AG09309 (cell line): Measurements from ENCODE around the gene ZNF33B.

Experiments
- DNase-seq: peaks from one replicate; pipeline ENCODE4 v3.0.0-alpha.2; 2010; ENCODE audit warnings: low read depth
- H3K4me3 ChIP-seq: 2 replicates; pipeline ENCODE4 v1.5.1; 2011; ENCODE audit warnings: mild to moderate bottlenecking, low read depth, low read length, moderate library complexity; ENCODE audit not compliant: control insufficient read depth
- TF ChIP-seq, protein P1 (sequence below): IDR thresholded peaks from 2 replicates; pipeline ENCODE4 v1.5.1; 2011; ENCODE audit warnings: mild to moderate bottlenecking, low read depth, low read length, inconsistent platforms; ENCODE audit not compliant: insufficient read depth, control insufficient read depth; ENCODE audit errors: missing control alignments

The ZNF33B gene

GRCh38 chr10:42638821-42639270, 476 bp upstream of the ZNF33B start:
- no peak for DNase-seq

DNA sequence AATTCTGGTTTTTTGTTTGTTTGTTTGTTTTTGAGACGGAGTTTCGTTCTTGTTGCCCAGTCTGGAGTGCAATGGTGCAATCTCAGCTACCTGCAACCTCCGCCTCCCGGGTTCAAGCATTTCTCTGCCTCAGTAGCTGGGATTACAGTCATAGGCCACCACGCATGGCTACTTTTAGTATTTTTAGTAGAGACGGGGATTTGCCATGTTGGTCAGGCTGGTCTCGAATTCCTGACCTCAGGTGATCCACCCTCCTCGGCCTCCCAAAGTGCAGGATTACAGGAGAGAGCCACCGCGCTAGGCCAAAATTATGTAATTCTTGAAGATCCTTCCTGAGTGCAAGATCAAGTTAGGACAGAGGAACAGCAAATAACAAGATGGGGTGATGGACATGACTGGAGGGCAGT, 719 bp downstream of the ZNF33B start:
- TF ChIP-seq, protein P1, sequence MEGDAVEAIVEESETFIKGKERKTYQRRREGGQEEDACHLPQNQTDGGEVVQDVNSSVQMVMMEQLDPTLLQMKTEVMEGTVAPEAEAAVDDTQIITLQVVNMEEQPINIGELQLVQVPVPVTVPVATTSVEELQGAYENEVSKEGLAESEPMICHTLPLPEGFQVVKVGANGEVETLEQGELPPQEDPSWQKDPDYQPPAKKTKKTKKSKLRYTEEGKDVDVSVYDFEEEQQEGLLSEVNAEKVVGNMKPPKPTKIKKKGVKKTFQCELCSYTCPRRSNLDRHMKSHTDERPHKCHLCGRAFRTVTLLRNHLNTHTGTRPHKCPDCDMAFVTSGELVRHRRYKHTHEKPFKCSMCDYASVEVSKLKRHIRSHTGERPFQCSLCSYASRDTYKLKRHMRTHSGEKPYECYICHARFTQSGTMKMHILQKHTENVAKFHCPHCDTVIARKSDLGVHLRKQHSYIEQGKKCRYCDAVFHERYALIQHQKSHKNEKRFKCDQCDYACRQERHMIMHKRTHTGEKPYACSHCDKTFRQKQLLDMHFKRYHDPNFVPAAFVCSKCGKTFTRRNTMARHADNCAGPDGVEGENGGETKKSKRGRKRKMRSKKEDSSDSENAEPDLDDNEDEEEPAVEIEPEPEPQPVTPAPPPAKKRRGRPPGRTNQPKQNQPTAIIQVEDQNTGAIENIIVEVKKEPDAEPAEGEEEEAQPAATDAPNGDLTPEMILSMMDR: no peak
- peak overlapping the region; percentile 57 for H3K4me3 ChIP-seq
- no peak for DNase-seq

More at GRCh38 chr10:42638821-42639270, 476 bp upstream of the ZNF33B start:
- H3K4me3 ChIP-seq: peak overlapping the region; percentile 57
- TF ChIP-seq, protein P1: no peak

GRCh38 chr10:42637142-42637541, 1.2 kb downstream of the ZNF33B start:
- no peak for DNase-seq
- TF ChIP-seq, protein P1: no peak
- no peak overlapping the region for H3K4me3 ChIP-seq

GRCh38 chr10:42635098-42635497, 3.3 kb downstream of the ZNF33B start:
- DNase-seq: no peak
- TF ChIP-seq, protein P1: no peak
- H3K4me3 ChIP-seq: no peak overlapping the region

DNA sequence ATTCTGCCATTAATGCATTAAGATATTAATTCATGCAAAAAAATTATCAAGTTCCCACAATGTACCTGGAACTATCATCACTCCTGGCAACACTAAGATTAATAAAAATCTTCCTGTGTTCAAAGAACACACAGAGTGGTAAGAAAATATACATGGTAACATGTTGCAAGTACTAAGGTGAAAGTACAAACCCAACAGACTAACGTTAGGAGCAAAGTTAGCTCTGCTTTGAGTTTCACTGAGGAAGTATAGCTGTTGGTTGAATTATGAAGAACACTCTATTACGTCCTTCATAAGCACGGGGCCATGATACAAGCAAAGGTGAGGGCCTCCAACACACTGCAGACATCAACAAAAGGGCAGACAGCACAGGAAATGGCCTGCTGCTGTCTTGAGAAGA, 5.8 kb downstream of the ZNF33B start:
- TF ChIP-seq, protein P1: no peak
- DNase-seq: no peak
- no peak overlapping the region for H3K4me3 ChIP-seq

DNA sequence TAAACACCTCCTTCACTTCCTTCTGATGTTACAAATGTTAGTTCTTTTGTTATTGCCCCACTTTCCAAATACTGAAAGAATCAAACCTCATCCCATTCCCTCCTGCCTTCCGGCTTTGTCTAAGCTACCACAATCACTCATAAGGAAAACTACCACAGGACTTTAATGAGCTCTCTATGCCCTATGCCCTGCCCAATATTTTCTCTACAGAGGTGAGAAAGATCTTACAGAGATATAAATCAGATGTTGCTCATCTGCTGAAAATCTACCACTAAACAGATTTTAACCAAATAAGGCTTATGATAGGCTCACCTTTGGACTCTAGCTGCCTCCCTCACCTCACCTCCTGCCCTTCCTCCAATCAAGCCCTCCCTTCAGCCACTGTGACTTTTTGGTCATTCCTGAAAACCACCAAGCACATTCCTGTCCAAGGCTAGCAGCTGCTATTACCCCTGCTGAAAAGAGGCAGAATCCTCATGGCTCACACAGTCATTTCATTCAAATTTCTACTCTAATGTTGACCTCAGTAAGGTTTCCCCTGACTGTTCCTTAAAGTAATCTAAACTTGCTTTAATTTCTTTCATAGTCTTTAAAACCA, 7.7 kb downstream of the ZNF33B start:
- DNase-seq: no peak
- H3K4me3 ChIP-seq: no peak overlapping the region
- TF ChIP-seq, protein P1: no peak
